Measurements from ENCODE around the gene CHRNA4.

Gene CHRNA4

GRCh38 chr20:63372971-63373885 is 12.1 kb upstream of the CHRNA4 start:
- H3K4me3 ChIP-seq (ENCODE audit: low read length), result no peak overlapping the region
- no peak overlapping the region for H3K9ac ChIP-seq (ENCODE audit: low read length)
- no peaks in the 10 kb centered on the region for H3K9me3 ChIP-seq (ENCODE audit: control insufficient read depth, low read depth, low read length)
- H3K27ac ChIP-seq (ENCODE audit: low read length), result no peak overlapping the region
- no peaks in the 10 kb centered on the region for H3K36me3 ChIP-seq (ENCODE audit: control insufficient read depth, low read depth, low read length)
- H3K27me3 ChIP-seq (ENCODE audit: control insufficient read depth, insufficient read depth, low read length), result peaks cover 5% of the 10 kb centered on the region
- peaks cover 5% of the 10 kb centered on the region for H3K4me1 ChIP-seq (ENCODE audit: control insufficient read depth, low read depth, low read length)

GRCh38 chr20:63371291-63371865 is 10.2 kb upstream of the CHRNA4 start:
- Histone ChIP-seq H3K4me3 (ENCODE audit: low read length) (no peak overlapping the region), H3K4me1 (ENCODE audit: control insufficient read depth, low read depth, low read length) (peaks cover 5% of the 10 kb centered on the region), H3K27ac (ENCODE audit: low read length) (no peak overlapping the region), H3K36me3 (ENCODE audit: control insufficient read depth, low read depth, low read length) (no peaks in the 10 kb centered on the region), H3K27me3 (ENCODE audit: control insufficient read depth, insufficient read depth, low read length) (no peaks in the 10 kb centered on the region), H3K9ac (ENCODE audit: low read length) (no peak overlapping the region), H3K9me3 (ENCODE audit: control insufficient read depth, low read depth, low read length) (no peaks in the 10 kb centered on the region)

- H3K27me3 ChIP-seq (ENCODE audit: control insufficient read depth, insufficient read depth, low read length), result no peaks in the 10 kb centered on the region
- no peak overlapping the region for H3K27ac ChIP-seq (ENCODE audit: low read length)
- no peak overlapping the region for H3K4me3 ChIP-seq (ENCODE audit: low read length)
- no peaks in the 10 kb centered on the region for H3K36me3 ChIP-seq (ENCODE audit: control insufficient read depth, low read depth, low read length)
- peaks cover 5% of the 10 kb centered on the region for H3K4me1 ChIP-seq (ENCODE audit: control insufficient read depth, low read depth, low read length)
- H3K9me3 ChIP-seq (ENCODE audit: control insufficient read depth, low read depth, low read length), result no peaks in the 10 kb centered on the region
- H3K9ac ChIP-seq (ENCODE audit: low read length), result no peak overlapping the region
These were observed 9.6 kb upstream of the CHRNA4 start for GRCh38 chr20:63370618-63371187.

GRCh38 chr20:63369724-63370617 is 8.8 kb upstream of the CHRNA4 start:
- Histone ChIP-seq H3K9ac (ENCODE audit: low read length) (no peak overlapping the region), H3K27ac (ENCODE audit: low read length) (no peak overlapping the region), H3K9me3 (ENCODE audit: control insufficient read depth, low read depth, low read length) (no peaks in the 10 kb centered on the region), H3K4me1 (ENCODE audit: control insufficient read depth, low read depth, low read length) (peaks cover 5% of the 10 kb centered on the region), H3K4me3 (ENCODE audit: low read length) (no peak overlapping the region), H3K27me3 (ENCODE audit: control insufficient read depth, insufficient read depth, low read length) (no peaks in the 10 kb centered on the region), H3K36me3 (ENCODE audit: control insufficient read depth, low read depth, low read length) (no peaks in the 10 kb centered on the region)

- Histone ChIP-seq H3K27me3 (ENCODE audit: control insufficient read depth, insufficient read depth, low read length) (no peaks in the 10 kb centered on the region), H3K36me3 (ENCODE audit: control insufficient read depth, low read depth, low read length) (no peaks in the 10 kb centered on the region), H3K27ac (ENCODE audit: low read length) (no peak overlapping the region), H3K4me3 (ENCODE audit: low read length) (no peak overlapping the region), H3K9ac (ENCODE audit: low read length) (no peak overlapping the region), H3K4me1 (ENCODE audit: control insufficient read depth, low read depth, low read length) (peaks cover 5% of the 10 kb centered on the region), H3K9me3 (ENCODE audit: control insufficient read depth, low read depth, low read length) (no peaks in the 10 kb centered on the region)
These were observed 7.9 kb upstream of the CHRNA4 start for GRCh38 chr20:63369024-63369530.

- H3K9ac ChIP-seq (ENCODE audit: low read length), result no peak overlapping the region
- no peaks in the 10 kb centered on the region for H3K9me3 ChIP-seq (ENCODE audit: control insufficient read depth, low read depth, low read length)
- no peaks in the 10 kb centered on the region for H3K36me3 ChIP-seq (ENCODE audit: control insufficient read depth, low read depth, low read length)
- peaks cover 5% of the 10 kb centered on the region for H3K4me1 ChIP-seq (ENCODE audit: control insufficient read depth, low read depth, low read length)
- no peak overlapping the region for H3K27ac ChIP-seq (ENCODE audit: low read length)
- H3K27me3 ChIP-seq (ENCODE audit: control insufficient read depth, insufficient read depth, low read length), result peaks cover 3% of the 10 kb centered on the region
- H3K4me3 ChIP-seq (ENCODE audit: low read length), result no peak overlapping the region
These were observed 7.0 kb upstream of the CHRNA4 start for GRCh38 chr20:63368151-63368550.

- Histone ChIP-seq H3K9ac (ENCODE audit: low read length) (no peak overlapping the region), H3K27me3 (ENCODE audit: control insufficient read depth, insufficient read depth, low read length) (peaks cover 9% of the 10 kb centered on the region), H3K36me3 (ENCODE audit: control insufficient read depth, low read depth, low read length) (no peaks in the 10 kb centered on the region)
These were observed 6.4 kb upstream of the CHRNA4 start for GRCh38 chr20:63367446-63368055.

GRCh38 chr20:63366390-63367365 is 5.5 kb upstream of the CHRNA4 start:
- H3K27ac ChIP-seq (ENCODE audit: low read length), result no peak overlapping the region
- H3K4me1 ChIP-seq (ENCODE audit: control insufficient read depth, low read depth, low read length), result peaks cover 5% of the 10 kb centered on the region
- peaks cover 17% of the 10 kb centered on the region for H3K27me3 ChIP-seq (ENCODE audit: control insufficient read depth, insufficient read depth, low read length)
- no peak overlapping the region for H3K9ac ChIP-seq (ENCODE audit: low read length)
- no peak overlapping the region for H3K4me3 ChIP-seq (ENCODE audit: low read length)
- no peaks in the 10 kb centered on the region for H3K36me3 ChIP-seq (ENCODE audit: control insufficient read depth, low read depth, low read length)
- H3K9me3 ChIP-seq (ENCODE audit: control insufficient read depth, low read depth, low read length), result no peaks in the 10 kb centered on the region

More at GRCh38 chr20:63367446-63368055, 6.4 kb upstream of the CHRNA4 start:
- peaks cover 5% of the 10 kb centered on the region for H3K4me1 ChIP-seq (ENCODE audit: control insufficient read depth, low read depth, low read length)
- no peaks in the 10 kb centered on the region for H3K9me3 ChIP-seq (ENCODE audit: control insufficient read depth, low read depth, low read length)
- H3K27ac ChIP-seq (ENCODE audit: low read length), result no peak overlapping the region
- no peak overlapping the region for H3K4me3 ChIP-seq (ENCODE audit: low read length)

- peaks cover 23% of the 10 kb centered on the region for H3K27me3 ChIP-seq (ENCODE audit: control insufficient read depth, insufficient read depth, low read length)
- H3K27ac ChIP-seq (ENCODE audit: low read length), result no peak overlapping the region
- H3K4me3 ChIP-seq (ENCODE audit: low read length), result no peak overlapping the region
- H3K9ac ChIP-seq (ENCODE audit: low read length), result no peak overlapping the region
- peaks cover 5% of the 10 kb centered on the region for H3K4me1 ChIP-seq (ENCODE audit: control insufficient read depth, low read depth, low read length)
- H3K36me3 ChIP-seq (ENCODE audit: control insufficient read depth, low read depth, low read length), result no peaks in the 10 kb centered on the region
- no peaks in the 10 kb centered on the region for H3K9me3 ChIP-seq (ENCODE audit: control insufficient read depth, low read depth, low read length)
These were observed 4.6 kb upstream of the CHRNA4 start for GRCh38 chr20:63365601-63366389.
